ENCODE results near the gene IMMP2L.

DNA sequence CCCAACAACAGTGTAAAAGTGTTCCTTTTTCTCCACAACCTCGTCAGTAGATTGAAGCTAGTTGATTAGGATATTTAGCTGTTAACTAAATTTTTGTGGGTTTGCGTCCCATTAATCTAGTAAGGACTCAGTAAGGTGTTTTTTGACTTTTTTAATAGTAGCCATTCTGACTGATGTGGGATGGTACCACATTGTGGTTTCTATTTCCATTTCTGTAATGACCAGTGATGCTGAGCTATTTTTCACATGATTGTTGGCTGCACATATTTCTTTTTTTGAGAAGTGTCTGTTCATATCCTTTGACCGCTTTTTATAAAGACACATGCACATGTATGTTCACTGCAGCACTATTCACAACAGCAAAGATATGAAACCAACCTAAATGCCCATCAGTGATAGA is 476.9 kb downstream of the IMMP2L start:
- TF ChIP-seq CTCF (IDR thresholded peaks at IDR 0.05) (no peak), POLR2A (IDR thresholded peaks at IDR 0.05) (no peak)

Measured in uterus (tissue), 2 donors.